Smooth muscle cell (in vitro differentiated cells): ENCODE data around the gene ROMO1. TPM values are rescaled to one million over a fixed set of nuclear protein-coding genes. Genes with fewer than 3 reads are reported as not detected.

ENCODE experiments used
- DNase-seq: peaks from one replicate; lab custom pipeline; 2025; ENCODE audit not compliant: unreplicated experiment; lab: John Stamatoyannopoulos, UW
- H2AFZ ChIP-seq: fragments of 200-600 bp; sonication (generic); 2 replicates; pipeline ENCODE4 v1.6.0; 2016; ENCODE audit warnings: antibody characterized with exemption, low read depth, mild to moderate bottlenecking
- H3F3A ChIP-seq: fragments of 200-600 bp; sonication (generic); 2 replicates; pipeline ENCODE4 v1.6.0; 2017; ENCODE audit warnings: antibody characterized with exemption, low read depth
- H3K27ac ChIP-seq: fragments of 200-600 bp; sonication (generic); 2 replicates; pipeline ENCODE4 v1.5.1; 2016; ENCODE audit warnings: low read depth, mild to moderate bottlenecking
- H3K27me3 ChIP-seq: fragments of 200-600 bp; sonication (generic); 2 replicates; pipeline ENCODE4 v1.6.1; 2016; ENCODE audit warnings: low read depth, mild to moderate bottlenecking
- H3K36me3 ChIP-seq: fragments of 200-600 bp; sonication (generic); 2 replicates; pipeline ENCODE4 v1.5.1; 2016; ENCODE audit warnings: low read depth
- H3K4me1 ChIP-seq: fragments of 200-600 bp; sonication (generic); 2 replicates; pipeline ENCODE4 v1.5.1; 2016; ENCODE audit warnings: low read depth
- H3K4me2 ChIP-seq: fragments of 200-600 bp; sonication (generic); 2 replicates; pipeline ENCODE4 v1.6.0; 2016; ENCODE audit warnings: mild to moderate bottlenecking
- H3K4me3 ChIP-seq: fragments of 200-600 bp; sonication (generic); 2 replicates; pipeline ENCODE4 v1.5.1; 2016; ENCODE audit warnings: mild to moderate bottlenecking
- H3K79me2 ChIP-seq: fragments of 200-600 bp; sonication (generic); 2 replicates; pipeline ENCODE4 v1.6.0; 2016; ENCODE audit warnings: low read depth, mild to moderate bottlenecking
- H3K9ac ChIP-seq: fragments of 200-600 bp; sonication (generic); 2 replicates; pipeline ENCODE4 v1.6.0; 2016; ENCODE audit warnings: low read depth
- H3K9me3 ChIP-seq: fragments of 200-600 bp; sonication (generic); replicated peaks from 2 replicates; pipeline ENCODE4 v1.5.1; 2016; ENCODE audit warnings: low read depth
- H4K20me1 ChIP-seq: fragments of 200-600 bp; sonication (generic); 2 replicates; pipeline ENCODE4 v1.6.0; 2016; ENCODE audit warnings: low read depth
- CTCF ChIP-seq: fragments of 200-600 bp; sonication (generic); IDR thresholded peaks from 2 replicates; pipeline ENCODE4 v1.5.1; 2017; ENCODE audit warnings: borderline replicate concordance, mild to moderate bottlenecking, antibody characterized with exemption; ENCODE audit not compliant: insufficient read depth, poor library complexity, severe bottlenecking
- WGBS: methylation state at CpG from one replicate; pipeline ENCODE4 v1.1.7; 2016; ENCODE audit warnings: low lambda C conversion rate; 5-methylcytosine and 5-hydroxymethylcytosine counted together
- polyA plus RNA-seq: library from polyadenylated mRNA; unstranded; fragments of >200 nt; fragmentation: Nextera tagmentation; extraction: Ambion mirVana; gene quantifications from 2 replicates; pipeline ENCODE4 v1.2.1, GENCODE V29; 2016
- total RNA-seq: library from RNA; depleted of rRNA; stranded (reverse); fragments of >200 nt; gene quantifications from 2 replicates; pipeline ENCODE4 v1.2.3, GENCODE V29; 2014

The ROMO1 gene
- total and polyA plus RNA-seq, 2 experiments from 2014 or later, result 523 to 694 TPM

- Histone ChIP-seq H3F3A (no peaks in the 10 kb centered on the region), H3K9ac (no peak overlapping the region), H3K4me2 (no peak overlapping the region)
Observed at GRCh38 chr20:35657271-35657670, 41.9 kb upstream of the ROMO1 start.

GRCh38 chr20:35660122-35660937 is 38.9 kb upstream of the ROMO1 start:
- H3K36me3 ChIP-seq, result no peaks in the 10 kb centered on the region
- H4K20me1 ChIP-seq, result peaks cover 88% of the 10 kb centered on the region
- no peak for DNase-seq
- no peak overlapping the region for H3K9ac ChIP-seq
- no peaks in the 10 kb centered on the region for H3K27me3 ChIP-seq
- peak overlapping the region; percentile 80 for H3K4me3 ChIP-seq
- H3K4me1 ChIP-seq, result peaks cover 38% of the 10 kb centered on the region
- no peak overlapping the region for H2AFZ ChIP-seq
- TF ChIP-seq CTCF, result no peak
- H3K79me2 ChIP-seq, result peaks cover 94% of the 10 kb centered on the region
- H3F3A ChIP-seq, result no peaks in the 10 kb centered on the region
- H3K9me3 ChIP-seq, result no peaks in the 10 kb centered on the region
- peak overlapping the region; percentile 95 for H3K4me2 ChIP-seq
- 89% methylated on average over 10 of the region's 10 CpGs for WGBS
- H3K27ac ChIP-seq, result peak overlapping the region; percentile 93

More at GRCh38 chr20:35657271-35657670, 41.9 kb upstream of the ROMO1 start:
- Histone ChIP-seq H3K27me3 (no peaks in the 10 kb centered on the region), H4K20me1 (peaks cover 100% of the 10 kb centered on the region), H3K27ac (no peak overlapping the region), H3K9me3 (no peaks in the 10 kb centered on the region), H3K4me1 (peaks cover 25% of the 10 kb centered on the region), H2AFZ (no peak overlapping the region), H3K4me3 (no peak overlapping the region), H3K79me2 (peaks cover 100% of the 10 kb centered on the region), H3K36me3 (peaks cover 4% of the 10 kb centered on the region)
- 76% methylated on average over 1 of the region's 1 CpG for WGBS
- no peak for TF ChIP-seq CTCF
- DNase-seq, result no peak

DNA sequence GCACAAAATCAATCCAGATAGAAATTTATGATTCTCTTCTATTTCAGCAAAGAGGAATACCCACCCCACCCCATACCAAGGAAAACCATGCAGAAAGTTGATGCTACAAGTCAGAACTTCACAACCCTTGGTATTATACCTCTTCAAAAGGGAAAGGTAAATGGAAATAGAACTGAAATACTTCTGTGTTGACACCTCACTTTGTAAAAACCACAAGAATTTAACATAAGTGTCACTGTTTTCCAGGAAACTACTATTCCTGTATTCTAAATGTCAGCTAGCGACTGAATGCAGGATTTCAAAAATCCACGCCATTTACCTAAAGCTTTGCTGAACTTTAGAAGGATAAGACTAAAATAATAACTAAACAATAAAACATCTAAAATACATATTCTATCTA is 38.2 kb upstream of the ROMO1 start:
- H3K27me3 ChIP-seq, result no peaks in the 10 kb centered on the region
- WGBS, result 45% methylated on average over 2 of the region's 2 CpGs
- no peak overlapping the region for H3K9ac ChIP-seq
- H2AFZ ChIP-seq, result no peak overlapping the region
- H3K9me3 ChIP-seq, result no peaks in the 10 kb centered on the region
- H3K36me3 ChIP-seq, result no peaks in the 10 kb centered on the region
- TF ChIP-seq CTCF, result no peak
- peaks cover 81% of the 10 kb centered on the region for H4K20me1 ChIP-seq
- peaks cover 38% of the 10 kb centered on the region for H3K4me1 ChIP-seq
- H3K27ac ChIP-seq, result peak overlapping the region; percentile 93
- peaks cover 87% of the 10 kb centered on the region for H3K79me2 ChIP-seq
- peak overlapping the region; percentile 80 for H3K4me3 ChIP-seq
- DNase-seq, result no peak
- H3F3A ChIP-seq, result no peaks in the 10 kb centered on the region
- H3K4me2 ChIP-seq, result peak overlapping the region; percentile 95
